ENCODE measurements around the gene ALOX12.

GRCh38 chr17:7016886-7017826, 21.3 kb downstream of the ALOX12 start:
- TF ChIP-seq CTCF (conservative IDR thresholded peaks at IDR 0.05; ENCODE audit: low read length) (no peak), EZH2phosphoT487 (IDR thresholded peaks at IDR 0.05; ENCODE audit: borderline replicate concordance) (no peak)

Measured in Loucy (cell line).